HepG2 (cell line): ENCODE results near the gene CXCR1. TPM values are rescaled to one million over a fixed set of nuclear protein-coding genes. Genes with fewer than 3 reads are reported as not detected.

Experiments used
- ATAC-seq: fragments of 200-7000 bp; cut with Tn5 transposase; 3 replicates; pipeline ENCODE4 v1.9.1; 2020; ENCODE audit warnings: mild to moderate bottlenecking, moderate library complexity
- BruUV-seq: library from RNA; stranded (reverse); fragments of 400-500 nt; replicated peaks from 2 replicates; lab custom pipeline; 2021; lab: Mats Ljungman, UMichigan
- CTCF ChIA-PET: fragments of 300-600 bp; formaldehyde crosslinking; extraction: SDS; loops from one replicate; lab custom pipeline; 2021; ENCODE audit warnings: low total read pairs, inconsistent platforms, low intra/inter-chr PET ratio; lab: Yijun Ruan, JAX
- POLR2A ChIA-PET: fragments of 350-600 bp; sonication (Branson Sonifier 250); formaldehyde crosslinking; loops from one replicate; lab custom pipeline; 2020; ENCODE audit warnings: antibody characterized with exemption, inconsistent platforms; lab: Yijun Ruan, JAX
- DNase-seq: peaks from one replicate; pipeline ENCODE4 v3.0.0-alpha.2; 2015; ENCODE audit warnings: low spot score
- FAIRE-seq: peaks from 3 replicates; lab custom pipeline; 2011; peaks lifted over from hg19 to GRCh38; lab: Jason Lieb, UNC
- H2AFZ ChIP-seq: one replicate; pipeline ENCODE4 v1.6.1; 2011; ENCODE audit warnings: low read length, inconsistent platforms
- H3K27ac ChIP-seq: fragments of 300-600 bp; 3 replicates; pipeline ENCODE4 v1.8.0; 2011; ENCODE audit warnings: mixed run types, mild to moderate bottlenecking, mixed read lengths, low read length, inconsistent platforms; ENCODE audit not compliant: insufficient read depth; ENCODE audit errors: extremely low read length
- H3K27me3 ChIP-seq, 2 experiments: fragments of 200-600 bp in 1 of 2; 2 replicates in 1 of 2; 3 replicates in 1 of 2; pipeline versions ENCODE4 v1.6.0 to v1.8.0; 2011; ENCODE audit warnings: low read length in 2 of 2, mild to moderate bottlenecking in 2 of 2, moderate library complexity in 2 of 2, inconsistent platforms in 1 of 2; ENCODE audit not compliant: insufficient read depth in 2 of 2, control insufficient read depth in 1 of 2
- H3K36me3 ChIP-seq, 2 experiments: fragments of 200-600 bp in 1 of 2; replicated peaks in 1 of 2; 2 replicates in 1 of 2; 3 replicates in 1 of 2; pipeline versions ENCODE4 v1.5.1 to v1.8.0; 2011; ENCODE audit warnings: low read length in 2 of 2, inconsistent platforms in 1 of 2; ENCODE audit not compliant: insufficient read depth in 2 of 2, control insufficient read depth in 1 of 2
- H3K4me1 ChIP-seq: 2 replicates; pipeline ENCODE4 v1.5.1; 2012; ENCODE audit warnings: low read length, inconsistent platforms; ENCODE audit not compliant: insufficient read depth
- H3K4me2 ChIP-seq: 2 replicates; pipeline ENCODE4 v1.6.0; 2011; ENCODE audit warnings: low read depth, low read length, inconsistent platforms
- H3K4me3 ChIP-seq, 3 experiments: fragments of 200-600 bp in 1 of 3; sonication (generic), shearing (Covaris generic) in 1 of 3; replicated peaks in 1 of 3; 2 replicates each; pipeline ENCODE4 v1.5.1; 2011 to 2016; ENCODE audit warnings: low read length in 3 of 3, inconsistent platforms in 2 of 3, low read depth in 2 of 3, mild to moderate bottlenecking in 2 of 3, control low read depth in 1 of 3, mixed read lengths in 1 of 3; ENCODE audit not compliant: insufficient read depth in 1 of 3
- H3K79me2 ChIP-seq: one replicate; pipeline ENCODE4 v1.6.1; 2011; ENCODE audit warnings: low read length, inconsistent platforms; ENCODE audit not compliant: insufficient read depth
- H3K9ac ChIP-seq: 2 replicates; pipeline ENCODE4 v1.6.0; 2011; ENCODE audit warnings: mild to moderate bottlenecking, low read depth, low read length, inconsistent platforms; ENCODE audit not compliant: insufficient read depth
- H3K9me3 ChIP-seq: 2 replicates; pipeline ENCODE4 v1.5.1; 2012; ENCODE audit warnings: mild to moderate bottlenecking, low read length
- H4K20me1 ChIP-seq: 2 replicates; pipeline ENCODE4 v1.6.0; 2011; ENCODE audit warnings: inconsistent platforms, mild to moderate bottlenecking, low read length, moderate library complexity; ENCODE audit not compliant: insufficient read depth
- CREBL2 ChIP-seq: sonication (generic); formaldehyde crosslinking; IDR thresholded peaks from 2 replicates; pipeline ENCODE4 v1.8.1; 2023; ENCODE audit warnings: missing genetic modification reagents, mild to moderate bottlenecking, borderline replicate concordance
- FIP1L1 ChIP-seq: fragments of 200-400 bp; formaldehyde crosslinking; IDR thresholded peaks from 2 replicates; pipeline ENCODE4 v1.6.1; 2018; ENCODE audit warnings: low read depth, mild to moderate bottlenecking, low read length, moderate library complexity, borderline replicate concordance; ENCODE audit not compliant: insufficient read depth
- FUBP1 ChIP-seq: sonication (generic); formaldehyde crosslinking; IDR thresholded peaks from 2 replicates; pipeline ENCODE4 v1.5.1; 2020; ENCODE audit warnings: missing genetic modification reagents, mild to moderate bottlenecking, borderline replicate concordance
- PRDM15 ChIP-seq: sonication (generic); formaldehyde crosslinking; IDR thresholded peaks from 2 replicates; pipeline ENCODE4 v1.4.0; 2020; ENCODE audit warnings: missing genetic modification reagents
- RBAK ChIP-seq: sonication (generic); formaldehyde crosslinking; IDR thresholded peaks from 2 replicates; pipeline ENCODE4 v1.5.1; 2020; ENCODE audit warnings: mild to moderate bottlenecking, missing genetic modification reagents
- THRA ChIP-seq: sonication (generic); formaldehyde crosslinking; IDR thresholded peaks from 2 replicates; pipeline ENCODE4 v1.4.0; 2020; ENCODE audit warnings: missing genetic modification reagents, borderline replicate concordance
- ZBTB38 ChIP-seq: sonication (generic); formaldehyde crosslinking; IDR thresholded peaks from 2 replicates; pipeline ENCODE4 v1.5.1; 2020; ENCODE audit warnings: mild to moderate bottlenecking, missing genetic modification reagents
- ZMAT3 ChIP-seq: sonication (generic); formaldehyde crosslinking; conservative IDR thresholded peaks from 2 replicates; pipeline ENCODE4 v1.7.0; 2021; ENCODE audit warnings: missing genetic modification reagents
- ZNF572 ChIP-seq: sonication (generic); formaldehyde crosslinking; IDR thresholded peaks from 2 replicates; pipeline ENCODE4 v1.5.1; 2020; ENCODE audit warnings: mild to moderate bottlenecking, missing genetic modification reagents
- ZNF605 ChIP-seq: sonication (generic); formaldehyde crosslinking; IDR thresholded peaks from 2 replicates; pipeline ENCODE4 v1.8.0; 2022; ENCODE audit warnings: mild to moderate bottlenecking, missing genetic modification reagents
- ZNF691 ChIP-seq: sonication (generic); formaldehyde crosslinking; IDR thresholded peaks from 2 replicates; pipeline ENCODE4 v1.4.0; 2020; ENCODE audit warnings: missing genetic modification reagents, low read depth, mild to moderate bottlenecking, borderline replicate concordance
- ZNF703 ChIP-seq: sonication (generic); formaldehyde crosslinking; IDR thresholded peaks from 2 replicates; pipeline ENCODE4 v1.5.1; 2020; ENCODE audit warnings: missing genetic modification reagents, mild to moderate bottlenecking, moderate library complexity, borderline replicate concordance
- ZNF709 ChIP-seq: sonication (generic); formaldehyde crosslinking; IDR thresholded peaks from 2 replicates; pipeline ENCODE4 v1.5.0; 2020; ENCODE audit warnings: mild to moderate bottlenecking, missing genetic modification reagents
- ZSCAN20 ChIP-seq: sonication (generic); formaldehyde crosslinking; IDR thresholded peaks from 2 replicates; pipeline ENCODE4 v1.4.0; 2020; ENCODE audit warnings: missing genetic modification reagents, mild to moderate bottlenecking, borderline replicate concordance
- whole genome bisulfite sequencing: methylation state at CpG from one replicate; pipeline ENCODE4 v1.1.6; 2017; ENCODE audit warnings: low lambda C conversion rate; 5-methylcytosine and 5-hydroxymethylcytosine counted together
- in situ Hi-C: cut with HindIII; loops from 2 replicates; pipeline ENCODE4 v1.10.0; 2017; ENCODE audit warnings: low pct_unique_long_range_greater_than_20kb; ENCODE audit not compliant: extremely low pct_ligation_motif_present
- intact Hi-C: fragments of 100-400 bp; cut with micrococcal nuclease; formaldehyde crosslinking; loops from one replicate; pipeline ENCODE4 v1.10.0; 2022; ENCODE audit not compliant: unreplicated experiment
- polyA plus RNA-seq, 8 experiments: library from polyadenylated mRNA; depleted of rRNA in 3 of 8; stranded (reverse) in 7 of 8; unstranded in 1 of 8; fragments of >200 nt; fragmentation: Illumina TruSeq in 4 of 8; extraction: Trizol in 4 of 8; gene quantifications; 2 replicates each; pipeline versions ENCODE4 v1.2.1 to v1.2.3, GENCODE V29; 2011 to 2016; ENCODE audit warnings: low read depth in 4 of 8, missing spikeins in 1 of 8, mixed read lengths in 1 of 8; ENCODE audit not compliant: insufficient read depth in 1 of 8
- total RNA-seq, 5 experiments: library from RNA; depleted of rRNA; stranded (reverse); fragments of >200 nt; fragmentation: Illumina TruSeq; extraction: Trizol; gene quantifications; 2 replicates each; pipeline ENCODE4 v1.2.3, GENCODE V29; 2016; ENCODE audit warnings: low read depth in 1 of 5

Gene CXCR1
- total and polyA plus RNA-seq, 2 of the 13 experiments (the other 11 are each of a cell fraction or from before 2014, with no cell fraction given): not detected

- H4K20me1 ChIP-seq: peaks cover 12% of the 10 kb centered on the region; the same call in 1 of the 2 replicates
- TSS peak; percentile 92 for BruUV-seq
- no peak for DNase-seq
- H3K79me2 ChIP-seq: peaks cover 42% of the 10 kb centered on the region
- WGBS: 43% methylated on average over 9 of the region's 9 CpGs
- POLR2A ChIA-PET: interaction anchor here (0.5 to 1.3 kb wide), 6 partner anchors 13 to 873 kb away, joined by 3 to 11 read pairs (median 4); partner anchors contain the start of genes AAMP and PNKD
- peak overlapping the region; percentile 83 for H3K9ac ChIP-seq
- peak overlapping the region; percentile 87 to 96 (median 93) for H3K4me3 ChIP-seq
- H3K27me3 ChIP-seq: no peaks in the 10 kb centered on the region; a peak in 1 of 5 replicates
- no peak for FAIRE-seq
- no peaks in the 10 kb centered on the region for H3K9me3 ChIP-seq
- peak; percentile 6; the same call in 2 of the 3 replicates for ATAC-seq
- H3K36me3 ChIP-seq: peaks cover 2 to 9% of the 10 kb centered on the region in 2 experiments; a peak in 3 of 5 replicates
- H2AFZ ChIP-seq: peak overlapping the region; percentile 95
- H3K4me1 ChIP-seq: peaks cover 44% of the 10 kb centered on the region
- CTCF ChIA-PET: no interaction called here
- H3K4me2 ChIP-seq: peak overlapping the region; percentile 87
- intact Hi-C loops (loop anchor here (5.0 kb wide), 1 partner anchor 56 kb away; the partner anchor contains the start of genes AAMP and PNKD), in situ Hi-C loops (no loop called here)
- H3K27ac ChIP-seq: peak overlapping the region; percentile 70
- TF ChIP-seq ZNF605 (CRISPR knock-in tag): peak; percentile 57; the same call in 1 of the 2 replicates
- 0 out of 2 replicates have a peak, but pooled peaks have one; percentile 65 for TF ChIP-seq CREBL2 (CRISPR knock-in tag)
- peak; percentile 29; the same call in 1 of the 2 replicates for TF ChIP-seq ZNF709 (CRISPR knock-in tag)
- no peak for TF ChIP-seq ZNF691 (CRISPR knock-in tag)
- TF ChIP-seq ZSCAN20 (CRISPR knock-in tag): no peak
- TF ChIP-seq FIP1L1: no peak
- 0 out of 2 replicates have a peak, but pooled peaks have one; percentile 7 for TF ChIP-seq ZNF703 (CRISPR knock-in tag)
- 0 out of 2 replicates have a peak, but pooled peaks have one; percentile 49 for TF ChIP-seq ZMAT3
- TF ChIP-seq ZNF572 (CRISPR knock-in tag): 0 out of 2 replicates have a peak, but pooled peaks have one; percentile 16
- TF ChIP-seq ZBTB38 (CRISPR knock-in tag): peak; percentile 29; the same call in 1 of the 2 replicates
- peak; percentile 74; the same call in 1 of the 2 replicates for TF ChIP-seq FUBP1 (CRISPR knock-in tag)
- no peak for TF ChIP-seq PRDM15 (CRISPR knock-in tag)
- peak; percentile 7; the same call in 1 of the 2 replicates for TF ChIP-seq THRA (CRISPR knock-in tag)
- TF ChIP-seq RBAK: 0 out of 2 replicates have a peak, but pooled peaks have one; percentile 11
Observed at GRCh38 chr2:218216336-218216673, 49.5 kb upstream of the CXCR1 start.
